GM12878 (cell line): Measurements from ENCODE around the gene IFIT3. TPM values are rescaled to one million over a fixed set of nuclear protein-coding genes. Genes with fewer than 3 reads are reported as not detected.

Experiments used
- ATAC-seq: fragments of 200-7000 bp; cut with Tn5 transposase; 3 replicates; pipeline ENCODE4 v1.9.1; 2020; ENCODE audit warnings: mild to moderate bottlenecking, moderate library complexity
- BruUV-seq: library from RNA; stranded (reverse); fragments of 400-500 nt; replicated peaks from 2 replicates; lab custom pipeline; 2021; lab: Mats Ljungman, UMichigan
- CTCF ChIA-PET: fragments of 300-600 bp; sonication (Branson Sonifier 250); formaldehyde crosslinking; extraction: SDS; loops from one replicate; lab custom pipeline; 2021; ENCODE audit warnings: inconsistent platforms; lab: Yijun Ruan, JAX
- POLR2A ChIA-PET: fragments of 350-600 bp; formaldehyde crosslinking; extraction: SDS; loops from one replicate; lab custom pipeline; 2021; ENCODE audit warnings: inconsistent platforms; lab: Charles Lee
- RAD21 ChIA-PET: fragments of 300-600 bp; sonication (Branson Sonifier 250); formaldehyde crosslinking; loops from one replicate; lab custom pipeline; 2023; ENCODE audit warnings: antibody characterized with exemption; ENCODE audit not compliant: unreplicated experiment; lab: Charles Lee
- SMC1A ChIA-PET: fragments of 300-600 bp; sonication (Branson Sonifier 250); formaldehyde crosslinking; loops from one replicate; lab custom pipeline; 2023; ENCODE audit not compliant: unreplicated experiment, uncharacterized antibody; lab: Charles Lee
- DNase-seq: peaks from one replicate; pipeline ENCODE4 v3.0.0-alpha.2; 2011; ENCODE audit warnings: low read depth, low spot score
- FAIRE-seq: peaks from 3 replicates; lab custom pipeline; 2011; peaks lifted over from hg19 to GRCh38; lab: Jason Lieb, UNC
- H2AFZ ChIP-seq: 2 replicates; pipeline ENCODE4 v1.6.0; 2011; ENCODE audit warnings: low read depth, low read length, control low read depth; ENCODE audit not compliant: control insufficient read depth
- H3K27ac ChIP-seq: 2 replicates; pipeline ENCODE4 v1.5.1; 2011; ENCODE audit warnings: control low read depth; ENCODE audit not compliant: control insufficient read depth, insufficient read depth
- H3K27me3 ChIP-seq, 2 experiments: replicated peaks in 1 of 2; 2 replicates each; pipeline versions ENCODE4 v1.6.0 to v1.6.1; 2011; ENCODE audit warnings: low read length in 1 of 2; ENCODE audit not compliant: control insufficient read depth in 2 of 2, insufficient read depth in 2 of 2
- H3K36me3 ChIP-seq, 2 experiments: 2 replicates each; pipeline ENCODE4 v1.5.1; 2011; ENCODE audit warnings: low read length in 1 of 2; ENCODE audit not compliant: control insufficient read depth in 2 of 2, insufficient read depth in 2 of 2
- H3K4me1 ChIP-seq: 2 replicates; pipeline ENCODE4 v1.6.1; 2011; ENCODE audit warnings: mild to moderate bottlenecking, low read length, moderate library complexity, mixed read lengths; ENCODE audit not compliant: control insufficient read depth, insufficient read depth
- H3K4me2 ChIP-seq: 2 replicates; pipeline ENCODE4 v1.6.0; 2011; ENCODE audit warnings: control low read depth; ENCODE audit not compliant: control insufficient read depth, insufficient read depth
- H3K4me3 ChIP-seq: fragments of 200-600 bp; sonication (generic); 2 replicates; pipeline ENCODE4 v1.5.1; 2016
- H3K79me2 ChIP-seq: 2 replicates; pipeline ENCODE4 v1.6.0; 2011; ENCODE audit warnings: low read length; ENCODE audit not compliant: control insufficient read depth, insufficient read depth
- H3K9ac ChIP-seq: 2 replicates; pipeline ENCODE4 v1.8.0; 2011; ENCODE audit warnings: low read length, control low read depth, mixed read lengths; ENCODE audit not compliant: control insufficient read depth, insufficient read depth
- H3K9me3 ChIP-seq: replicated peaks from 3 replicates; pipeline ENCODE4 v1.5.1; 2011; ENCODE audit warnings: mild to moderate bottlenecking, low read length; ENCODE audit not compliant: control insufficient read depth, insufficient read depth
- H4K20me1 ChIP-seq: 2 replicates; pipeline ENCODE4 v1.6.0; 2011; ENCODE audit not compliant: control insufficient read depth, insufficient read depth
- BMI1 ChIP-seq: fragments of 450-650 bp; IDR thresholded peaks from 2 replicates; pipeline ENCODE4 v1.6.1; 2016; ENCODE audit warnings: mild to moderate bottlenecking, moderate library complexity, borderline replicate concordance
- CTCF ChIP-seq, 3 experiments: IDR thresholded peaks in 2 of 3; conservative IDR thresholded peaks in 1 of 3; 2 replicates each; pipeline ENCODE4 v1.5.1; 2011; ENCODE audit warnings: low read depth in 3 of 3, low read length in 3 of 3, mild to moderate bottlenecking in 3 of 3, control low read depth in 2 of 3, moderate library complexity in 2 of 3, inconsistent platforms in 1 of 3, mixed read lengths in 1 of 3; ENCODE audit not compliant: control insufficient read depth in 2 of 3, insufficient read depth in 1 of 3; ENCODE audit errors: extremely low read depth in 1 of 3
- HDAC2 ChIP-seq: fragments of 200-600 bp; sonication (generic); IDR thresholded peaks from 2 replicates; pipeline ENCODE4 v1.6.1; 2017
- SPI1 ChIP-seq: IDR thresholded peaks from 2 replicates; pipeline ENCODE4 v1.6.1; 2011; ENCODE audit warnings: low read depth, mild to moderate bottlenecking, low read length, moderate library complexity, borderline replicate concordance; ENCODE audit not compliant: insufficient read depth
- YY1 ChIP-seq: IDR thresholded peaks from 2 replicates; pipeline ENCODE4 v1.6.1; 2011; ENCODE audit warnings: low read depth, mild to moderate bottlenecking, low read length
- ZBED1 ChIP-seq: IDR thresholded peaks from 2 replicates; pipeline ENCODE4 v1.6.1; 2016; ENCODE audit warnings: borderline replicate concordance
- ZSCAN29 ChIP-seq: fragments of 450-650 bp; IDR thresholded peaks from 2 replicates; pipeline ENCODE4 v1.6.1; 2017; ENCODE audit warnings: mild to moderate bottlenecking, moderate library complexity
- WGBS: methylation state at CpG from one replicate; pipeline ENCODE4 v1.1.6; 2016; ENCODE audit warnings: low lambda C conversion rate; ENCODE audit not compliant: insufficient replicate concordance, insufficient coverage; ENCODE audit errors: missing lambda C conversion rate; 5-methylcytosine and 5-hydroxymethylcytosine counted together
- in situ Hi-C: fragments of 300-500 bp; cut with MboI; formaldehyde crosslinking; loops from 9 replicates; pipeline ENCODE4 v1.14.3; 2018; ENCODE audit warnings: mixed read lengths
- intact Hi-C: fragments of 100-400 bp; cut with micrococcal nuclease; formaldehyde crosslinking; loops from one replicate; pipeline ENCODE4 v1.14.2; 2022; ENCODE audit not compliant: unreplicated experiment
- polyA plus RNA-seq, 11 experiments: library from polyadenylated mRNA; depleted of rRNA in 4 of 11; unstranded in 6 of 11; stranded (reverse) in 5 of 11; fragments of >200 nt; fragmentation: Nextera tagmentation in 4 of 11; fragmentation: Illumina TruSeq in 1 of 11; extraction: Ambion mirVana in 4 of 11; extraction: Trizol in 1 of 11; gene quantifications; 1 replicate in 1 of 11; 2 replicates in 10 of 11; pipeline versions ENCODE4 v1.2.1 to v1.2.3, GENCODE V29; 2011 to 2016; ENCODE audit warnings: inconsistent platforms in 2 of 11, missing spikeins in 2 of 11, low read depth in 1 of 11
- total RNA-seq, 4 experiments: library from RNA; depleted of rRNA in 3 of 4; stranded (reverse); fragments of >200 nt in 3 of 4; fragmentation: Illumina TruSeq in 1 of 4; extraction: Trizol in 1 of 4; gene quantifications; 2 replicates each; pipeline versions ENCODE4 v1.2.1 to v1.2.3, GENCODE V29; 2013 to 2021
- TF ChIP-seq, protein P1 (sequence below): IDR thresholded peaks from 2 replicates; pipeline ENCODE4 v1.6.1; 2011; ENCODE audit warnings: borderline replicate concordance, low read depth, mild to moderate bottlenecking, moderate library complexity, low read length; ENCODE audit not compliant: insufficient read depth, poor library complexity, severe bottlenecking

IFIT3 gene
- total and polyA plus RNA-seq, 10 of the 15 experiments (the other 5 are each of a cell fraction or from before 2014, with no cell fraction given), result 27.0 to 70.2 (median 51.1) TPM

GRCh38 chr10:89352802-89353201 is 25.0 kb downstream of the IFIT3 start:
- Histone ChIP-seq H3K27me3 (no peaks in the 10 kb centered on the region), H3K9ac (no peak overlapping the region), H3K4me3 (no peak overlapping the region), H3K36me3 (no peaks in the 10 kb centered on the region), H2AFZ (no peak overlapping the region), H3K4me1 (peaks cover 36% of the 10 kb centered on the region), H3K27ac (no peak overlapping the region), H3K4me2 (no peak overlapping the region), H3K79me2 (no peaks in the 10 kb centered on the region), H3K9me3 (no peaks in the 10 kb centered on the region), H4K20me1 (no peaks in the 10 kb centered on the region)
- SMC1A ChIA-PET, result interaction anchor here (0.6 to 8.3 kb wide), 8 partner anchors 10 to 483 kb away, joined by 3 to 97 read pairs (median 3); no protein-coding TSS in a partner anchor
- no peak for ATAC-seq
- TF ChIP-seq YY1, result no peak
- TF ChIP-seq CTCF (IDR thresholded peaks at IDR 0.05 in 2 of 3, conservative IDR thresholded peaks at IDR 0.05 in 1 of 3; ENCODE audit: control insufficient read depth in 2 of 3, extremely low read depth in 1 of 3, insufficient read depth in 1 of 3, low read depth in 3 of 3, low read length in 3 of 3), result no peak
- no peak for TF ChIP-seq SPI1
- TF ChIP-seq BMI1, result no peak
- TF ChIP-seq HDAC2, result no peak
- TF ChIP-seq ZSCAN29, result no peak
- no peak for TF ChIP-seq ZBED1
- TF ChIP-seq, protein P1, sequence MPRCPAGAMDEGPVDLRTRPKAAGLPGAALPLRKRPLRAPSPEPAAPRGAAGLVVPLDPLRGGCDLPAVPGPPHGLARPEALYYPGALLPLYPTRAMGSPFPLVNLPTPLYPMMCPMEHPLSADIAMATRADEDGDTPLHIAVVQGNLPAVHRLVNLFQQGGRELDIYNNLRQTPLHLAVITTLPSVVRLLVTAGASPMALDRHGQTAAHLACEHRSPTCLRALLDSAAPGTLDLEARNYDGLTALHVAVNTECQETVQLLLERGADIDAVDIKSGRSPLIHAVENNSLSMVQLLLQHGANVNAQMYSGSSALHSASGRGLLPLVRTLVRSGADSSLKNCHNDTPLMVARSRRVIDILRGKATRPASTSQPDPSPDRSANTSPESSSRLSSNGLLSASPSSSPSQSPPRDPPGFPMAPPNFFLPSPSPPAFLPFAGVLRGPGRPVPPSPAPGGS, result no peak
- intact Hi-C loops, result no loop called here
- no TSS peak for BruUV-seq
- RAD21 ChIA-PET, result interaction anchor here (1.5 to 3.1 kb wide), 4 partner anchors 10 to 110 kb away, joined by 4 to 38 read pairs (median 14); no protein-coding TSS in a partner anchor
- CTCF ChIA-PET, result interaction anchor here (0.7 to 3.5 kb wide), 7 partner anchors 10 to 136 kb away, joined by 3 to 34 read pairs (median 5); partner anchors contain the start of gene IFIT2
- no peak for DNase-seq
- WGBS, result 93% methylated on average over 4 of the region's 4 CpGs
- FAIRE-seq, result no peak
- in situ Hi-C loops, result no loop called here
- POLR2A ChIA-PET, result interaction anchor here (0.6 to 1.2 kb wide), 6 partner anchors 11 to 351 kb away, joined by 3 to 5 read pairs (median 4); partner anchors contain the start of gene IFIT5
